COLO668 (cell line): Measurements from ENCODE around the gene TRPC4.

Experiments used
- DNase-seq: peaks from one replicate; lab custom pipeline; 2025; ENCODE audit not compliant: unreplicated experiment; lab: John Stamatoyannopoulos, UW

Gene TRPC4

GRCh38 chr13:37869756-37870488, at the start of gene TRPC4:
Gene TRPC4 (minus strand): TSS chr13:37869772. CDS start chr13:37783333, 86,439 bp downstream.
- DNase-seq: peak; percentile 87

- no peak for DNase-seq
Observed at GRCh38 chr13:37918751-37919150, 49.2 kb upstream of the TRPC4 start.

GRCh38 chr13:37918116-37918714, 48.6 kb upstream of the TRPC4 start:
- DNase-seq: no peak

GRCh38 chr13:37914781-37915391, 45.3 kb upstream of the TRPC4 start:
- DNase-seq: no peak

- DNase-seq: no peak
Observed at GRCh38 chr13:37910790-37911189, 41.2 kb upstream of the TRPC4 start.

GRCh38 chr13:37906880-37907279, 37.3 kb upstream of the TRPC4 start:
- DNase-seq: no peak

- DNase-seq: no peak
Observed at GRCh38 chr13:37905736-37906135, 36.2 kb upstream of the TRPC4 start.

- DNase-seq: no peak
Observed at GRCh38 chr13:37899753-37900152, 30.2 kb upstream of the TRPC4 start.

GRCh38 chr13:37893321-37893720, 23.7 kb upstream of the TRPC4 start:
- no peak for DNase-seq

GRCh38 chr13:37889820-37890219, 20.2 kb upstream of the TRPC4 start:
- DNase-seq: no peak

- no peak for DNase-seq
Observed at GRCh38 chr13:37889102-37889501, 19.5 kb upstream of the TRPC4 start.

- no peak for DNase-seq
Observed at GRCh38 chr13:37886879-37887278, 17.3 kb upstream of the TRPC4 start.

- DNase-seq: no peak
Observed at GRCh38 chr13:37884674-37885073, 15.1 kb upstream of the TRPC4 start.

- no peak for DNase-seq
Observed at GRCh38 chr13:37884026-37884425, 14.5 kb upstream of the TRPC4 start.

- no peak for DNase-seq
Observed at GRCh38 chr13:37878921-37879320, 9.3 kb upstream of the TRPC4 start.

GRCh38 chr13:37878496-37878895, 8.9 kb upstream of the TRPC4 start:
- DNase-seq: no peak

GRCh38 chr13:37870895-37871550, 1.5 kb upstream of the TRPC4 start:
- DNase-seq: no peak

GRCh38 chr13:37870489-37870845, 895 bp upstream of the TRPC4 start:
- DNase-seq: no peak

- DNase-seq: peak; percentile 55
Observed at GRCh38 chr13:37869506-37869755, 141 bp downstream of the TRPC4 start.

- DNase-seq: no peak
Observed at GRCh38 chr13:37868691-37869505, 674 bp downstream of the TRPC4 start.

GRCh38 chr13:37863708-37864107, 5.9 kb downstream of the TRPC4 start:
- no peak for DNase-seq
